ENCODE results near the gene ZDHHC6.
"Not testable (repeated sequence)": the region's sequence is repeated elsewhere in the genome, so short reads cannot be mapped to it uniquely, and the experiment has no call there.

ZDHHC6 gene

GRCh38 chr10:112446855-112447619 is at the start of gene ZDHHC6, which contains the start of gene VTI1A:
ZDHHC6 (minus strand) TSS chr10:112446914; CDS start chr10:112445436, 1,478 bp downstream.
VTI1A (plus strand) TSS chr10:112447215; CDS start chr10:112447374, 159 bp downstream.
- DNase-seq (ENCODE audit: low read depth in 2 of 2) = peak; percentile 62 to 70

DNA sequence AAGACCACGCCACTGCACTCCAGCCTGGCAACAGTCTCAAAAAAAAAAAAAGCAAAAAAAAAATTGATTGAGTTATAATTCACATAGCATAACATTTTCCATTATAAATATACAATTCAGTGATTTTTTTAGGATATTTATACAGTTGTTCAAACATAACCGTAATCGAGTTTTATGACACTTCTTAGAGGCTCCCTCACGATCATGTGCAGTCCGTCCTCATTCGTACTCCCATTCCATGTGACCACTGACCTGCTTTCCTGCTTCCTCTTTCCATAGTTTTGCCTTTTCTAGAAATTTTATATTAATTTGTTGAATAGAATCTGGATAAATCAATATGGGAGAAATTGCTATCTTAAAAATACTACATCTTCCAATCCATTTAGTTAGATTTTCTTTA is 46.0 kb upstream of the ZDHHC6 start:
- DNase-seq (ENCODE audit: low read depth in 2 of 2) = no peak

DNA sequence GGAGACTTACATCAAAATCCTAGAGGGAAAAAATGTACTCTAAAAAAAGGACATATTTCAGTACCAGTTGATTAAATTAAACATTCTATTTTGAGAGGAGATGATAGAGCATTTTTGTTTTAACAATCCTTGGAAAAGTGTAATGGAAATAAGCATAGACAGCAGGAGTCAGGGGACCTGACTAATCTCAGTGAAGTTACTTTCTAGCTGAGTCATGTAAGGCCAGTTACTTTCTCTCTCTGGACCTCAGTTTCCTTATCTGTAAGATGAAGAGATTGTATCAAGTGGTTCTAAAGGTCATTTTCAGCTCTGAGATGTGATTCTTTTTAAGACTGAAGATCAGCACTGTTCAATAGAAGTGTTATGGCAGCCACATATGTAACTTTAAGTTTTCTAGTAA is 44.4 kb upstream of the ZDHHC6 start:
- no peak for DNase-seq (ENCODE audit: low read depth in 2 of 2)

GRCh38 chr10:112490545-112490944 is 43.8 kb upstream of the ZDHHC6 start:
- DNase-seq (ENCODE audit: low read depth in 2 of 2) = no peak

- no peak for DNase-seq (ENCODE audit: low read depth in 2 of 2)
Measured at GRCh38 chr10:112487964-112488363, 41.2 kb upstream of the ZDHHC6 start.

GRCh38 chr10:112484399-112484798 is 37.7 kb upstream of the ZDHHC6 start:
- no peak for DNase-seq (ENCODE audit: low read depth in 2 of 2)

GRCh38 chr10:112481602-112482001 is 34.9 kb upstream of the ZDHHC6 start:
- DNase-seq (ENCODE audit: low read depth in 2 of 2) = no peak

GRCh38 chr10:112475575-112476218 is 29.0 kb upstream of the ZDHHC6 start:
- DNase-seq (ENCODE audit: low read depth in 2 of 2) = no peak

DNA sequence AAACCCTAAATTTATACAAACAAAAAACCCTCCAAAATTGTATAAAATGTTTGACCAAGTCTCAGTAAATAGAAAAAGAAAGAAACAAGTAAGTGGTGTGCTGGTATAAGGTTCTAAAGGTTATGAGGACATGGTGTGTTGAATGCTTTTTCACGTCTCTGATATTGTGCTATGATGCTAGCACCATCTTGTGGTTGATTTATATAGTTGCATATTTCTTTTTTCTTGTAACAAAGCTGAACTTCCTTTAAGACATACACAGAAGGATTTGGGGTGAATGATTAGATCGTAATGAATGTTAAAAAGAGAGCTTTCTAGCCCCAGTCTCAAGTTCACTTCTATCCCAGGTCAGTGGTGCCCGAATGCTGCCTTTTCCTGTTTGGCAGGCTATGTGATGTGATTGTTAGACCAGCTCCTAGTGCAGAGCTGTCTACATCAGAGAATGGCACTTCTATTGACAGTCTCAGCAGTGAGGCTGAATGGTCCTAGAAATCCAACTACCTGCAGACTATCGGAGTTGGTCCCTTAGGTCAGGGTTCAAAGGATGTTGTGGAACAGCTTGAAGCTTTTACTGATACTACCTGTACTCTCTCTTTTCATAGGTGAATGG is 25.3 kb upstream of the ZDHHC6 start:
- DNase-seq (ENCODE audit: low read depth in 2 of 2) = no peak

GRCh38 chr10:112467541-112468075 is 20.9 kb upstream of the ZDHHC6 start:
- no peak for DNase-seq (ENCODE audit: low read depth in 2 of 2)

DNA sequence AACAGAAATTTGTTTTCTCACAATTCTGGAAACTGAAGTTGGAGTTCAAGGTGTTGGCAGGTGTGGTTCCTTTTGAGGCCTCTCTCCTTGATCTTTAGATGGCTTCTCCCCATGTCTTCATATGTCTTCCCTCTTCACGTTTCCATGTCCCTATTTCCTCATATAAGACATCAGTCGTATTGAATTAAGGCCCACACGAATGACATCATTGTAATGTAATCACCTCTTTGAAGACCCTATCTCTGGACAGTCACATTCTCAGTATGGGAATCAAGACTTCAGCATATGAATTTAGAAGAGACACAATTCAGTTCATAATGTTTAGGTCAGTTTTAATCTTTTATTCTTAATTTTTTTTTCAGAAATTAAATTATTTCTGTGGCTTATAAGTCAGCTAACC is 20.1 kb upstream of the ZDHHC6 start:
- no peak for DNase-seq (ENCODE audit: low read depth in 2 of 2)

DNA sequence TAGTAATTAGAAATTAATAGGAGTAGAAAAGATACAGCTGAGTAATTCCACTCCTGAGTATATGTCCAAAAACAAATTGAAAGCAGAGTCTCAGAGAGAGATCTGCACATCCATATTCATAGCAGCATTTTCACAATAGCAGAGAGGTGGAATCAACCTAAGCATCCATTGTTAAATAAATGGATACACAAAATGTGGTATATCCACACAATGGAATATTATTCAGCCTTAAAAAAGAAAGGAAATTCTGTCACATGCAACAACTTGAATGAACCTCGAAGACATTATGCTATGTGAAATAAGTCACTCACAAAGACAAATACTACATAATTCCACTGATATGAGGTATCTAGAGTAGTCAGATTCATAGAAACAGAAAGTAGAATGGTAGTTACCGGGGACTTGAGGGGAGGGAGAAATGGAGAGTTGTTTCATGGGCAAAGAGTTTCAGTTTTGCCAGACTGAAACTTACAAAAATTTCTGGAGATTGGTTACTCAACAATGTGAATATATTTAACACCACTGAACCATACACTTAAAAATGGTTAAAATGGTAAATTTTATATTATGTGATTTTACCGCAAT is 18.7 kb upstream of the ZDHHC6 start:
- no peak for DNase-seq (ENCODE audit: low read depth in 2 of 2)

GRCh38 chr10:112464074-112464473 is 17.4 kb upstream of the ZDHHC6 start:
- not testable (repeated sequence) for DNase-seq (ENCODE audit: low read depth in 2 of 2)

GRCh38 chr10:112461029-112461887 is 14.5 kb upstream of the ZDHHC6 start:
- no peak for DNase-seq (ENCODE audit: low read depth in 2 of 2)

DNA sequence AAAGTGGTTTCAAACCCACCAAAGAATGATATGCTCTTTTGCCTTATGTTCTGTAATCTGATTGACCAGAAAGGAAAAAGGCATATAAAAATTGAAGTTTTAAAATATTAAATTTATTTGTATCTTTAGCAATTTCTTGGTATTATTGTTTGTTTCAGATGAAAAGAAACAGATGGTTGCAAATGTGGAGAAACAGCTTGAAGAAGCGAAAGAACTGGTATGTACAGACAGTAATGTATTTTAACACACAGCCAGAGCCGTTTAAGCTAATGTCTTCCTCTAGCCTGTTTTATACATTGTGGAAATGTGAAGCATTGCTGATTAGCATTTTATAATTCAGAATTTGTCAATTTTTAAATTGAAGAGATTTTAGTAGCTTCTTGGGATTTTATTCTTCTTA is 13.7 kb upstream of the ZDHHC6 start:
- DNase-seq (ENCODE audit: low read depth in 2 of 2) = no peak

DNA sequence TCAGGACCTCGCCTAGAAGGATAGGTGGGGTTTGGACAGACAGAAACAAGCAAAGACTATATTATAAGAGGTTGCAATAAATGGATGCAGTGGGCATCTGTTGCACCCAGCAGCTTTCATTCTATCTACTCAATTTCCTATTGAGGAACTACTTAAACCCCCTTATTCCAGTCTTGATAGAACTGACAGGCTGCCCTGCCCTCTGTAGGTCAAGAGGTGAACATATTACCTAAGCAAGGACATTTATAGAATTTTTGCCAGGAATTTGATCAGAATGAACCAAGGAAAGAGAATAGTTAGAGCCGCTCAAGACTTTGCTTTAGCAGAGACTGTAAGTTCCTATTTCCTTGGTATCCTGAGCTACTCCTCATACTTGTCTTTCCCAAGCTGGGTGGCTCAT is 9.8 kb upstream of the ZDHHC6 start:
- DNase-seq (ENCODE audit: low read depth in 2 of 2) = no peak

DNA sequence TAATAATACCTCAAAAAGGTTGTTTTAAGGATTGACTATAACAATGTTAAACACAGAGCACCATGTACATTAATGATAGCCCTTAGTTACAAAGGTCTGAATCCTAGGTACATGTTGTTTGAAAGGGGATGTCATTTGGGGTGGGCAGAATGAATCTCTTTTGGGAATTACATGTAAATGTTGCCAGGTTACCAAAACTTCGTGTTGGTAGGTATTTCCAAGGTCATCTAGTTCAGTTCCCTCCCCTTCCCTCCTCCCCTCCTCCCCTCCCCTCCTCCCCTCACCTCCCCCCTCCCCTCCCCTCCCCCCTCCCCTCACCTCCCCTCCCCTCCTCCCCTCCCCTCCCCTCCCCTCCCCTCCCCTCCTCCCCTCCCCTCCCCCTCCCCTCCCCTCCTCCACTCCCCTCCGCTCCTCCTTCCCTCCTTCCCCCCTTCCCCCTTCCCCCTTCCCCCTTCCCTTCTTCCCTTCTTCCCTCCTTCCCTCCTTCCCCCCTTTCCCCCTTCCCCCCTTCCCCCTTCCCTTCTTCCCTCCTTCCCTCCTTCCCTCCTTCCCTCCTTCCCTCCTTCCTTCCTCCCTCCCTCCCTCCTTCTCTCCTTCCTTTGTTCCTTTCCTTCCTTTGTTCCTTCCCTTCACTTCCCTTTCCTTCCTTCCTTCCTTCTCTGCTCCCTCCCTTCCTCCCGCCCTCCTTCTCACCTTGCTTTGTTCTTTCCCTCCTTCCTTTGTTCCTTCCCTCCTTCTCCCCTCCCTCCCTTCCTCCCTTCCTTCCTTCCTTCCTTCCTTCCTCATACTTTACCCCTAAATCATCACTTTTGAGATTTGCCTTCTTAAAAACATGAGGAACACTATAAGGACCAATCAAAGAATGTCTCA is 8.4 kb upstream of the ZDHHC6 start:
- DNase-seq (ENCODE audit: low read depth in 2 of 2) = no peak

- DNase-seq (ENCODE audit: low read depth in 2 of 2) = no peak
Measured at GRCh38 chr10:112448888-112449287, 2.2 kb upstream of the ZDHHC6 start.

GRCh38 chr10:112447620-112447928 is 860 bp upstream of the ZDHHC6 start:
- no peak for DNase-seq (ENCODE audit: low read depth in 2 of 2)

- DNase-seq (ENCODE audit: low read depth in 2 of 2) = no peak
Measured at GRCh38 chr10:112446055-112446854, 459 bp downstream of the ZDHHC6 start.
